CD14-positive monocyte (primary cell): ENCODE results near the gene KCTD20. TPM values are rescaled to one million over a fixed set of nuclear protein-coding genes. Genes with fewer than 3 reads are reported as not detected.

Source experiments
- DNase-seq, 3 donors: peaks; one replicate each; pipeline ENCODE4 v3.0.0-alpha.2; 2011 to 2022
- H2AFZ ChIP-seq: 2 replicates; pipeline ENCODE4 v1.6.0; 2012; ENCODE audit warnings: mild to moderate bottlenecking, low read depth, low read length, inconsistent platforms; ENCODE audit not compliant: insufficient read depth, poor library complexity, severe bottlenecking
- H3K27ac ChIP-seq, 2 donors: 1 replicate in 1 of 2; 2 replicates in 1 of 2; pipeline ENCODE4 v1.5.1; 2012 to 2013; ENCODE audit warnings: low read length in 2 of 2, control low read depth in 1 of 2, inconsistent platforms in 1 of 2, low read depth in 1 of 2, mild to moderate bottlenecking in 1 of 2
- H3K27me3 ChIP-seq, 2 donors: one replicate each; pipeline versions ENCODE4 v1.6.0 to v1.6.1; 2011 to 2013; ENCODE audit warnings: low read length in 2 of 2; ENCODE audit not compliant: control insufficient read depth in 2 of 2, insufficient read depth in 2 of 2
- H3K36me3 ChIP-seq, 2 donors: replicated peaks in 1 of 2; 1 replicate in 1 of 2; 2 replicates in 1 of 2; pipeline versions ENCODE4 v1.5.1 to v1.6.1; 2012 to 2013; ENCODE audit warnings: low read length in 2 of 2, control low read depth in 1 of 2, inconsistent platforms in 1 of 2, mild to moderate bottlenecking in 1 of 2; ENCODE audit not compliant: insufficient read depth in 2 of 2, control insufficient read depth in 1 of 2
- H3K4me1 ChIP-seq, 2 donors: 1 replicate in 1 of 2; 2 replicates in 1 of 2; pipeline versions ENCODE4 v1.5.1 to v1.6.1; 2012 to 2013; ENCODE audit warnings: low read length in 2 of 2, control low read depth in 1 of 2, inconsistent platforms in 1 of 2, mild to moderate bottlenecking in 1 of 2, moderate library complexity in 1 of 2; ENCODE audit not compliant: insufficient read depth in 2 of 2, control insufficient read depth in 1 of 2
- H3K4me2 ChIP-seq: replicated peaks from 2 replicates; pipeline ENCODE3; 2012; ENCODE audit warnings: low read length, moderate library complexity, mild to moderate bottlenecking; ENCODE audit not compliant: poor library complexity, severe bottlenecking; ENCODE audit errors: extremely low read depth
- H3K4me3 ChIP-seq, 3 experiments: fragments of 200-600 bp in 1 of 3; sonication (generic) in 1 of 3; replicated peaks in 1 of 3; 1 replicate in 2 of 3; 2 replicates in 1 of 3; pipeline ENCODE4 v1.5.1; 2011 to 2013; ENCODE audit warnings: low read length in 3 of 3, mild to moderate bottlenecking in 3 of 3, control low read depth in 2 of 3, low read depth in 2 of 3, inconsistent platforms in 1 of 3, moderate library complexity in 1 of 3
- H3K79me2 ChIP-seq: 2 replicates; pipeline ENCODE4 v1.6.0; 2012; ENCODE audit warnings: mild to moderate bottlenecking, control low read depth, inconsistent platforms, low read length, moderate library complexity; ENCODE audit not compliant: insufficient read depth
- H3K9ac ChIP-seq: 2 replicates; pipeline ENCODE4 v1.6.0; 2017; ENCODE audit warnings: low read length, mild to moderate bottlenecking; ENCODE audit not compliant: insufficient read depth, poor library complexity, severe bottlenecking
- H3K9me3 ChIP-seq, 2 donors: replicated peaks in 1 of 2; 1 replicate in 1 of 2; 2 replicates in 1 of 2; pipeline versions ENCODE4 v1.5.1 to v1.6.1; 2012 to 2013; ENCODE audit warnings: low read length in 2 of 2, control low read depth in 1 of 2; ENCODE audit not compliant: control insufficient read depth in 1 of 2, insufficient read depth in 1 of 2
- H4K20me1 ChIP-seq: 2 replicates; pipeline ENCODE4 v1.6.0; 2012; ENCODE audit warnings: mild to moderate bottlenecking, low read length, control low read depth, moderate library complexity; ENCODE audit not compliant: insufficient read depth
- H3K27ac Mint-ChIP-seq, 7 donors: one replicate each; pipeline ENCODE4 v1.8.0; 2020; ENCODE audit warnings: mild to moderate bottlenecking in 7 of 7, mixed read lengths in 7 of 7, moderate library complexity in 6 of 7, inconsistent platforms in 2 of 7
- H3K27me3 Mint-ChIP-seq, 3 donors: one replicate each; pipeline ENCODE4 v1.8.0; 2021 to 2022; ENCODE audit warnings: low read depth in 3 of 3, mild to moderate bottlenecking in 3 of 3, mixed read lengths in 3 of 3, moderate library complexity in 3 of 3, inconsistent platforms in 1 of 3
- H3K36me3 Mint-ChIP-seq, 2 donors: one replicate each; pipeline ENCODE4 v1.8.0; 2020; ENCODE audit warnings: mixed read lengths in 2 of 2, inconsistent platforms in 1 of 2, mild to moderate bottlenecking in 1 of 2
- H3K4me1 Mint-ChIP-seq: one replicate; pipeline ENCODE4 v1.8.0; 2020; ENCODE audit warnings: mild to moderate bottlenecking, mixed read lengths
- H3K4me3 Mint-ChIP-seq, 2 donors: one replicate each; pipeline ENCODE4 v1.8.0; 2020; ENCODE audit warnings: mild to moderate bottlenecking in 2 of 2, mixed read lengths in 2 of 2, moderate library complexity in 1 of 2
- H3K9me3 Mint-ChIP-seq, 7 donors: one replicate each; pipeline ENCODE4 v1.8.0; 2020 to 2022; ENCODE audit warnings: mixed read lengths in 7 of 7, mild to moderate bottlenecking in 6 of 7, moderate library complexity in 6 of 7, inconsistent platforms in 2 of 7
- CTCF ChIP-seq: fragments of 200-600 bp; IDR thresholded peaks from one replicate; pipeline ENCODE4 v1.8.0; 2022; ENCODE audit warnings: antibody characterized with exemption, mild to moderate bottlenecking
- WGBS: methylation state at CpG from one replicate; pipeline ENCODE4 v1.1.5; 2013; ENCODE audit warnings: missing lambda C conversion rate; ENCODE audit not compliant: insufficient coverage; 5-methylcytosine and 5-hydroxymethylcytosine counted together
- intact Hi-C, 2 donors: fragments of 100-400 bp; cut with micrococcal nuclease; formaldehyde crosslinking; loops; one replicate each; pipeline versions ENCODE4 v1.15.0 to v1.15.1; 2023
- polyA plus RNA-seq, 3 donors: library from polyadenylated mRNA; depleted of rRNA in 1 of 3; unstranded in 2 of 3; stranded (reverse) in 1 of 3; fragments of 300-500 nt in 2 of 3; fragments of >200 nt in 1 of 3; fragmentation: Illumina TruSeq in 2 of 3; gene quantifications; 1 replicate in 2 of 3; 2 replicates in 1 of 3; pipeline ENCODE4 v1.2.3, GENCODE V29; 2012 to 2021

The KCTD20 gene
- polyA plus RNA-seq, 3 donors: 23.7 to 79.7 (median 73.9) TPM

GRCh38 chr6:36493859-36494258, 51.1 kb downstream of the KCTD20 start:
- peak overlapping the region; percentile 88 to 90 for H3K27ac ChIP-seq
- peaks cover 45 to 48% of the 10 kb centered on the region in 2 donors for H3K4me1 ChIP-seq
- H3K4me2 ChIP-seq: peak overlapping the region; percentile 77
- H3K27me3 ChIP-seq: no peaks in the 10 kb centered on the region
- intact Hi-C loops: loop anchor here in 1 of 2 donors (5.0 kb wide), 2 partner anchors 52 to 72 kb away; partner anchors contain the start of genes KCTD20 and PXT1
- Mint-ChIP-seq H3K4me1 (peaks cover 48% of the 10 kb centered on the region), H3K9me3 (peaks cover 0 to 4% (median 0%) of the 10 kb centered on the region in 7 donors), H3K36me3 (peaks cover 64 to 73% of the 10 kb centered on the region in 2 donors), H3K27ac (peak overlapping the region; percentile 87 to 97 (median 95)), H3K27me3 (peaks cover 0 to 3% (median 0%) of the 10 kb centered on the region in 3 donors), H3K4me3 (peak overlapping the region; percentile 37 to 64)
- WGBS: 0% methylated on average over 1 of the region's 2 CpGs
- H3K36me3 ChIP-seq: peaks cover 50 to 66% of the 10 kb centered on the region in 2 donors
- no peak overlapping the region for H3K9ac ChIP-seq
- peaks cover 28% of the 10 kb centered on the region for H4K20me1 ChIP-seq
- peaks cover 46% of the 10 kb centered on the region for H3K79me2 ChIP-seq
- peak overlapping the region in 1 of 3 experiments; percentile 65 for H3K4me3 ChIP-seq
- H3K9me3 ChIP-seq: no peaks in the 10 kb centered on the region
- peak overlapping the region; percentile 19 for H2AFZ ChIP-seq
- DNase-seq: peak; percentile 75 to 88 (median 87)
- TF ChIP-seq CTCF: no peak

- DNase-seq: no peak
- no peak overlapping the region for H3K4me2 ChIP-seq
- Mint-ChIP-seq H3K9me3 (peaks cover 0 to 4% (median 0%) of the 10 kb centered on the region in 7 donors), H3K4me1 (peaks cover 48% of the 10 kb centered on the region), H3K27me3 (peaks cover 0 to 3% (median 0%) of the 10 kb centered on the region in 3 donors), H3K36me3 (peaks cover 64 to 75% of the 10 kb centered on the region in 2 donors), H3K4me3 (no peak overlapping the region), H3K27ac (peak overlapping the region; percentile 87 to 97 (median 95))
- no peak overlapping the region for H2AFZ ChIP-seq
- H3K27me3 ChIP-seq: no peaks in the 10 kb centered on the region
- TF ChIP-seq CTCF: no peak
- H3K4me3 ChIP-seq: peak overlapping the region in 1 of 3 experiments; percentile 65
- H3K79me2 ChIP-seq: peaks cover 49% of the 10 kb centered on the region
- H4K20me1 ChIP-seq: peaks cover 40% of the 10 kb centered on the region
- H3K27ac ChIP-seq: peak overlapping the region; percentile 73 to 90
- peaks cover 52 to 66% of the 10 kb centered on the region in 2 donors for H3K36me3 ChIP-seq
- no peaks in the 10 kb centered on the region for H3K9me3 ChIP-seq
- no peak overlapping the region for H3K9ac ChIP-seq
- intact Hi-C loops: no loop called here
- no CpG with 5 or more reads among the region's 5 CpGs for WGBS
- peaks cover 45 to 48% of the 10 kb centered on the region in 2 donors for H3K4me1 ChIP-seq
Observed at GRCh38 chr6:36495086-36495485, 52.3 kb downstream of the KCTD20 start.
